ENCODE results near the gene NEK9.
"Not testable (repeated sequence)": the region's sequence is repeated elsewhere in the genome, so short reads cannot be mapped to it uniquely, and the experiment has no call there.

NEK9 gene

GRCh38 chr14:75101491-75101890 is 25.4 kb downstream of the NEK9 start:
- no peak for DNase-seq (ENCODE audit: low spot score)

DNA sequence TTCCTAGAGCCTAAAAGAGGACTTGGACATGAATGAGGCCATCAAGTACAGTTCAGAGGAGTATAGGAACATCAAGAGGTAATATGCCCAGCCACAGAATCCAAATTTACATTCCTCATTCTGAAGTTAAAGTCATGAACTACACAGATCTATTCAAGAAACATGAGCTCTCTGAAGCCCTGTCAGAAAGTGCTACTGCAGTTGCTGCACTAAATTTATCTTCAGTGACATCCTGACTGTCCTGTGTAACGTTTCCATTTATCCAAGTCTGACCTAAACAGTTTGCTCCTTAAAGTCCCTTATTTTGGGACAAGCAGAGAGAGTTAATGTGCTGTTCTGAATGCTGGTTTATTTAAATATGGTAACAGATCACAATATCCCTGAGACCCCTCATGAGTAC is 28.2 kb downstream of the NEK9 start:
- DNase-seq (ENCODE audit: low spot score), result no peak

DNA sequence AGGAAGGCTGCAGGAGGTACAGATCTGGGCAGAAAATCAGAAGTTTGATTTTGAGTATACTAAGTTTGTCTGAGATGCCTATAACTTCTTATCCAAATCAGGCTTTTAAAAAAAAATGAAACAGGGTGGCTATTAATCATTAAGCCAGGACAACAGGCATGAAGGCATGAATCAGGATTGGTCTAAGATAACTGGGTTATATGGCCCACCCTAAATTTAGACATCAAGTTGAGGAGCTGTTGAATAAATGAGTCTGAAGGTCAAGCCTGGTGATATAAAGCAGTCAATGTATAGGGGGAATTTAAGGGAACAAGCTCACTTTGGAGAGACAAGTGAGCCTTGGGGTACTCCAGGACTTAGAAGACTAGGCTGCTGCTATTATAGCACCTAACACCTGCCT is 28.6 kb downstream of the NEK9 start:
- no peak for DNase-seq (ENCODE audit: low spot score)

DNA sequence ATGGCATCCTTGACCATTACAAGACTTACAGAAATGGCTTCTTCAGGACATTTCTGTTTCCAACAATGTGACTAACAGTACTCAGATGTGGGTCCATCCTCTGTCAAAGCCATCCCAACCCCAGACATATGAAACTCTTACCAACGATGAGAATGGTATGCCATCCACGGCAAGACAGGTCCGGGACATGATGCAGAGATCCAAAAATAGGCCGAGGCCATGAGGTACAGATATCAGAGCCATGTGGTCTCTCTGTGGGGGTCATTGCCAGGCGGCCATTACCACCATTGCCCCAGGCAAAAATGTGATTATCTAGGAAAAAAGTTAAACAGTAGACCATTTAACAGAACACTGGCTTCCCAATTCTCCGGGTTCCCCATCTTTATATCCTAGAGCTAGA is 29.9 kb downstream of the NEK9 start:
- DNase-seq (ENCODE audit: low spot score), result no peak

DNA sequence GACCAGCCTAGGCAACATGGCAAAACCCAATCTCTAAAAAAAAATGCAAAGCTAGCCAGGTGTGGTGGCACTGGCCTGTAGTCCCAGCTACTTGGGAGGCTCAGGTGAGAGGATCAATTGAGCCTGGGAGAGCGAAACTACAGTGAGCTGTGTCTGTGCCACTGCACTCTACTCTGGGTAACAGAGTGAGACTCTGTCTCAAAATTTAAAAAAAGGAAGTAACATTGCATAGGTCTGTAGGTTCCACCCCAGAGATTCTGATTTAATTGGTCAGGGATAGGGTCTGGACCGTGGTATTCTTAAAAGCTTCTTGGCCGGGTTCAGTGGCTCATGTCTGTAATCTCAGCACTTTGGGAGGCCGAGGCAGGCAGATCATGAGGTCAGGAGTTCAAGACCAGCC is 31.2 kb downstream of the NEK9 start:
- no peak for DNase-seq (ENCODE audit: low spot score)

- DNase-seq (ENCODE audit: low spot score), result no peak
These were observed 32.0 kb downstream of the NEK9 start for GRCh38 chr14:75094896-75095295.

DNA sequence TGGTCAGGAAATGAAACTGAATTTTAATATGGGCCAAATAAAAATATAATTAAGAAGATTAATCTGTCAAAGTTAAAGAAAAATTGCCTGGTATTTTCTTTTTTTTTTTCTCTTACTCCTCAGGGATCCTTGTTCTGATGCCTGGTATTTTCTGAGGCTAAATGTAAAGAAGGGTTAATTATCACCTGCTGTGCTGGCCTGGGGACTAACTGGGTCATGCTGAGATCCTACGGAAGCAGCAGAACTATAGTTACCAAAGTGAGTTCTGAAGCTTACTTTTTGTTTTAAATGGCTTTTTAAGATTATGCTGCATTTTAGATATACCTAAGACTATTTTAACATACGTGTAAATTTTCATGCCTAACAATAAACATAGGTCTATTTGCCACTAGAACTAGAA is 34.1 kb downstream of the NEK9 start:
- no peak for DNase-seq (ENCODE audit: low spot score)

DNA sequence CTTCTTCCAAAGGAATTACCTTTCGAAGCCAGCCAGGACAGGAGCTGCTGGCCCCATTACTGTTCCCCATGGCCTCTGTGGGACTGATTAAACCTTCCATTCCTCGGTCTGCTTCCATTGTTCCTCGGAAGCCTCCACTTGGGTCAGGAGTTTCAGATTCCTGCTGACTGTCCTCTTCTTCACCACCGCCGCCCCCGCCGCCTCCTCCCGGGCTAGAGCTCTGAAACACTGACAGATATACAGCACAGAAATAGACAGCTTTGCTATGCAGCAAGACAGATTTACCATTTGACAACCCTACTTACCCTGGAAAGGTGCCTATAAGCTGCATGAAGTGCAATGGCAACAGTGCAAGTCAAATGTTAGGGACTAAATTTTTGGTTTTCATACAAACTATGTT is 35.6 kb downstream of the NEK9 start:
- no peak for DNase-seq (ENCODE audit: low spot score)

DNA sequence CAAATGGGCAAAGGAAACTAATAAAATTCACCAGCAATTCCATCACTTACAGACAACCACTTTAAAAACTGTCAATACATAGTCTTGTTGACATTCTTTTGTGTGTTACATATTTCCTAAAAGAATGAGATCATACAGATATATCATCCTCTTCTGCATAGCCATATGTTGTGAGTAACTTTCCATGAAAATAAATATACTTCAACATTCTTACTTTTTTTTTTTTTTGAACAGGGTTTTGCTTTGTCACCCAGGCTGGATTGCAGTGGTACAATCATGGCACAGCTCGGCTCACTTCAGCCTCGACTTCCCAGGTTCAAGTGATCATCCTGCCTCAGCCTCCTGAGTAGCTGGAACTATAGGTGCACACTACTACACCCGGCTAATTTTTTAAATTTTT is 36.5 kb downstream of the NEK9 start:
- no peak for DNase-seq (ENCODE audit: low spot score)

DNA sequence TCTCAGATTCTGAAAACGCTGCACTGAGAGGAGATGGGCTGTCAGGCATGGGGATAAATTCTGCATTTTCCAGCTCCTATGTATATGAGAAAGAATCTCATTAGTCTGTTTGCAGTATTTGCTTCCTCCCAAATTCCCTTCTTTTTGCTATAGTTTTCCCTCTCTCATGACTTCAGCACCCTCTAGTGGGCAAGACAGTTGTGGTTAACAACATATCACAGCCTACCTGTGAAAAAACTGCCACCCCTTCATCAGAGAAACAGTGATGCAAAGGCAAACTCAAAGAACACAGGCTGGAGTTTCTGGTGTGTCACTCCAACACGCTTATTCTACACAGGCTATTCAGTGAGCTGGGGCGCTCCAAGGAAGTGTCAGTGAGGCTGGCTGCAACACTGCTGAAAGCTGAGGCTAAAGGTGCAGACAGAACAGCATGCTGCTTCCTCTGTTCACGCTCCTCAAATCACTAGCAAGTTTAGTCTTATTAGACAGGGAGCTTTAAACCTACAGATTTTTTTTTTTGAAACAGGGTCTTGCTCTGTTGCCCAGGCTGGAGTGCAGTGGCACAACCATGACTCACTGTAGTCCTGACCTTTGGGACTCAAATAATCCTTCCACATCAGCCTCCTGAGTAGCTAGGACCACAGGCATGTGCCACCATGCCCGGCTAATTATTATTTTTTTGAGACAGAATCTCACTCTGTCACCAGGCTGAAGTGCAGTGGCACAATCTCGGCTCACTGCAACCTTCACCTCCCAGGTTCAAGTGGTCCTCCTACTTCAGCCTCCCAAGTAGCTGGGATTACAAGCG is 38.1 kb downstream of the NEK9 start:
- DNase-seq (ENCODE audit: low spot score), result peak; percentile 39

DNA sequence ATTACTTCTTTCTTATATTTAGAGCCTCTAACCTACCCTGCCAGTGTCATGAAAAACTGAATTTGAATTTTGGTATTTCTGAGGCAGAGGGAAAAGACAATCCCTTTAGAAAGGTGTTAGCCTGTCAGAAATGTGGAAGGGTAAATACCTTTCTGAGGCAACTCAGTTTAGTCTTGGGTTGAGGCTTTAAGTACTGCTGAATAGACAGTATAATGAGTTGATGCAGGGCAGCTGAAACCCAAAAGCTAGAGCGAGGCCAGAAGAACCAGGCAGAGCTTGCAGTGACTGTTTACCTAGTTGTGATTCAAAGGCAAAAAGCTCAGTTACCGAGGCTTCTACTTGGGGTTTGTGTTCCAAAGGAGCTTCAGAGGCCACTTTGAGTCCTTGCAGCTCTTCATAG is 38.7 kb downstream of the NEK9 start:
- DNase-seq (ENCODE audit: low spot score), result no peak

DNA sequence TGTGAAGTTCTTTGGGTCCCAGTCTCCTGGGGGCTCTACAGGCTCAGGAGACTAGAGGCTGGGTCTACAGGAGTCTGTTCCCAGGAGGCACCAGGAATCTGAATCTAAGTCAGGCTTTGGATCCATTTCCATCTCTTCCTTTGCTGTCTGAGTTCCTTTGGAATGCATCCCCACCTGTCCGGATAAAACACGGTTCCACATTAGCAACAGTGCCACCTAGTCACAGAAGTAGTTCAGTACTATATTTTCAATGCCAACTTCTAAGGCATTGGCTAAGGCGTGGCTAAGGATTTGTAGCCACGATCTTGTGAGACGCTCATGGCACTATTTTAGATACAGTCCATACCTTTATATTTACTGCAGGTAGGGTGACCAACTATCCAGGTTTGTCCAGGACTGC is 42.3 kb downstream of the NEK9 start:
- no peak for DNase-seq (ENCODE audit: low spot score)

DNA sequence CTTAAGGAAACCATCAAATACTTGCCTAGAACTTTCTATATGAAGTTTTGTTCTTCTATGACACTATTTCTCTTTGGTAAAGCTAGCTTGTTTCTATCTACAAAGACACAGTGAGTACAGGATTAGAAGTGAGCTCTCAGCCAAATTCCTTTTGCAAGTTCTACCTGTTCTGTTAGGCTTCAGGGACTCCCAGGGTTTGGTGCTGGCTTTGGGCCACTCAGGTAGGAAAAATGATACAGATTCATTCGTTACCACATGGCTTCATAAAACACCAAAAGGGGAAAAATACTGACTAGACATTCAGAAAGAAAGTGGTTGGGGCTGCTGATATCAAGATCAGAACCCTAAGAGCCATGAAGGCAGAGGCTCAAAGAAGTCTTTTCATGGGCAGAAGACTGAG is 43.6 kb downstream of the NEK9 start:
- no peak for DNase-seq (ENCODE audit: low spot score)

DNA sequence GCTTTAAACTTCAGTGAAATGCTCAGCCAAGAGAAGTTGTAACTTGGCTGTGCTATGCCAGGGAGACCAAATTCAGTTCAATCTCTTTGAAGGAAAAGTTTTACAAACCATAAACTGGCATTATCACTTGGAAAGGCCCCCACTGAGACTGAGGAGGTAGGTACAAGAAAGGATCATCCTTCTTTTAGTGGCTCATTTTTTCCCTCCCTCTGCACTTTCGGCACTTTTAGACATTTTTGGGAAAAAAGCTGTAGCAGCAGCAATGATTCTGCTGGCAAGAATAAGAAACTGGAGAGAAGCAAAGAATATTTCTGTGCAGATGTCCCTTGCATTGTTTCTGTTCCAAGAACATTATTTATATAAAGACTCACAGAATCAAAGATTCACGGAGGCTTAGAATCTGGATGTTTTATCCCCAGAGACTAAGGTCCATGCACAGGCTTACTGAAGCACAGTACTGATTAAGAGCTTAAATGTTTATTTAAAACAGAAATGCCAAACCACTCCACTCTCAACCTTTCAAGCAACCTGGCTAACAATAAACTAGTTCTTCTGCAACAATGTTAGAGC is 45.1 kb downstream of the NEK9 start:
- DNase-seq (ENCODE audit: low spot score), result no peak

- DNase-seq (ENCODE audit: low spot score), result no peak
These were observed 47.3 kb downstream of the NEK9 start for GRCh38 chr14:75079521-75079920.

- DNase-seq (ENCODE audit: low spot score), result no peak
These were observed 49.1 kb downstream of the NEK9 start for GRCh38 chr14:75077794-75078193.

- no peak for DNase-seq (ENCODE audit: low spot score)
These were observed 56.5 kb downstream of the NEK9 start for GRCh38 chr14:75070383-75070782.

GRCh38 chr14:75069811-75070145 is 57.1 kb downstream of the NEK9 start:
- DNase-seq (ENCODE audit: low spot score), result no peak

- DNase-seq (ENCODE audit: low spot score), result peak; percentile 95
These were observed 57.6 kb downstream of the NEK9 start, which contains the start of gene ZC2HC1C for GRCh38 chr14:75069121-75069810. ZC2HC1C (plus strand) TSS chr14:75069641; CDS start chr14:75070574, 933 bp downstream.

GRCh38 chr14:75068294-75069120 is 58.3 kb downstream of the NEK9 start:
- no peak for DNase-seq (ENCODE audit: low spot score)

DNA sequence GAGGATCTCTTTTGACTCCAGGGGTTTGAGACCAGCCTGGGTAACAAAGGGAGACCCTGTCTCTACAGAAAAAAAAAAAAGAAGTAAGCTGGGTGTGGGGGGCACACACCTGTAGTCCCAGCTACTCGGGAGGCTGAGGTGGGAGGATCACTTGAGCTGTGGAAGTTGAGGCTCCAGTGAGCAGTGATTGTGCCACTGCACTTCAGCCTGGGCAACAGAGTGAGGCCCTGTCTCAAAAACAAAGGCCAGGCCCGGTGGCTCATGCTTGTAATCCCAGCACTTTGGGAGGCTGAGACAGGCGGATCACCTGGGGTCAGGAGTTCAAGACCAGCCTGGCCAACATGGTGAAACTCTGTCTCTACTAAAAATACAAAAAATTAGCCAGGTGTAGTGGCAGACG is 59.1 kb downstream of the NEK9 start:
- not testable (repeated sequence) for DNase-seq (ENCODE audit: low spot score)

DNA sequence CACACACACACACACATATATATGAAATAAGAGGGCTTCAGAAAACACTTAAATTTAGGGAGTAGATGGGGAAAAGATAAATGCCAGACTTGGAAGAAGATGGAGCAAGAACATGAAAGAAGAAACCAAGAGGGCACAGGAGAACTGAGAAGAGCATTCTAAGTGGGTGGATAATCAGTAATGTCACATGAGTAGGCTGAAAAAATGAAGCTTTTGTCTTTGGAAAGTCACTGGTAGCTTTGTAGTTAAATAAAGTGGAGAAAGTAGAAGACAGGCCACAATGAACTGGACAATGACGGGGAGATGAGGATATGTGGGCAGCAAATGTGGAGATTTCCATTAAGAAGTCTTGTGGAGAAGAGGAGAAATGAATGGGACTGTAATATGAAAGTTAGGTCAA is 59.6 kb downstream of the NEK9 start:
- DNase-seq (ENCODE audit: low spot score), result no peak

DNA sequence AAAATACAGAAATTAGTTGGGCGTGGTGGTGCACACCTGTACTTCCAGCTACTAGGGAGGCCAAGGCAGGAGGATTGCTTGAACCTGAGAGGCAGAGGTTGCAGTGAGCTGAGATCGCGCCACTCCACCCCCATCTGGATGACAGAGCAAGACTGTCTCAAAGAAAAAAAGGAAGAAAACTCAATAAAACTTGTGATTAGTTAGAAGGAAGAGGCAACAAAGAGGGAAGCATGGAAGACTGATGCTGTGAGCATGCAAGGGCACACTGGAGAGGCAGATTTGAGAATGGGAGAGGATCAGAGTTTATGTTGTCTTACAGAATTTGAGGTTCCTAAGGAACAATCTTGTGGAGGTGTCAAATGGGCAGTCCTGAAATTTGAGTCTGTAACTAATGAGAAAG is 60.2 kb downstream of the NEK9 start:
- no peak for DNase-seq (ENCODE audit: low spot score)
